HUES6 (cell line): ENCODE results near the gene C15orf40.
"Not testable (repeated sequence)": the region's sequence is repeated elsewhere in the genome, so short reads cannot be mapped to it uniquely, and the experiment has no call there.

ENCODE experiments used
- H3K27ac ChIP-seq: 2 replicates; pipeline ENCODE4 v1.7.0; 2013; ENCODE audit warnings: low read depth, mild to moderate bottlenecking, low read length, inconsistent platforms
- H3K27me3 ChIP-seq: 2 replicates; pipeline ENCODE4 v1.6.1; 2013; ENCODE audit warnings: low read length; ENCODE audit not compliant: control insufficient read depth, insufficient read depth
- H3K36me3 ChIP-seq: 2 replicates; pipeline ENCODE4 v1.6.1; 2013; ENCODE audit warnings: low read length; ENCODE audit not compliant: control insufficient read depth, insufficient read depth
- H3K4me1 ChIP-seq: 2 replicates; pipeline ENCODE4 v1.6.1; 2013; ENCODE audit warnings: low read length; ENCODE audit not compliant: control insufficient read depth, insufficient read depth
- H3K4me3 ChIP-seq: 2 replicates; pipeline ENCODE4 v1.5.1; 2013; ENCODE audit warnings: low read depth, low read length
- H3K9ac ChIP-seq: one replicate; pipeline ENCODE4 v1.6.1; 2013; ENCODE audit warnings: mild to moderate bottlenecking, low read length
- H3K9me3 ChIP-seq: 2 replicates; pipeline ENCODE4 v1.6.1; 2013; ENCODE audit warnings: low read depth, low read length; ENCODE audit not compliant: control insufficient read depth, insufficient read depth

C15orf40 gene

GRCh38 chr15:83011271-83012075, at the start of gene C15orf40:
Gene C15orf40 (minus strand): TSS chr15:83011639. CDS start chr15:83011607, 32 bp downstream.
- peak within 1 kb of the TSS; percentile 98 for H3K4me3 ChIP-seq
- peaks cover 26% of the 10 kb centered on the region for H3K4me1 ChIP-seq
- H3K9ac ChIP-seq, result peak within 1 kb of the TSS; percentile 91
- no peaks in the 10 kb centered on the region for H3K27me3 ChIP-seq
- H3K9me3 ChIP-seq, result no peaks in the 10 kb centered on the region
- peak within 1 kb of the TSS; percentile 47; the same call in 1 of the 2 replicates for H3K27ac ChIP-seq
- peaks cover 24% of the 10 kb centered on the region for H3K36me3 ChIP-seq

- Histone ChIP-seq H3K36me3 (peaks cover 48% of the 10 kb centered on the region), H3K9me3 (no peaks in the 10 kb centered on the region), H3K4me3 (no peak overlapping the region), H3K27me3 (no peaks in the 10 kb centered on the region), H3K4me1 (peaks cover 22% of the 10 kb centered on the region), H3K9ac (no peak overlapping the region), H3K27ac (peak overlapping the region; percentile 22)
Observed at GRCh38 chr15:83057696-83058376, 46.4 kb upstream of the C15orf40 start.

GRCh38 chr15:83057002-83057401, 45.6 kb upstream of the C15orf40 start:
- H3K27ac ChIP-seq, result peak overlapping the region; percentile 22; the same call in 1 of the 2 replicates
- peaks cover 16% of the 10 kb centered on the region for H3K4me1 ChIP-seq
- H3K36me3 ChIP-seq, result peaks cover 49% of the 10 kb centered on the region
- H3K9ac ChIP-seq, result no peak overlapping the region
- no peak overlapping the region for H3K4me3 ChIP-seq
- H3K27me3 ChIP-seq, result no peaks in the 10 kb centered on the region
- no peaks in the 10 kb centered on the region for H3K9me3 ChIP-seq

GRCh38 chr15:83053151-83053550, 41.7 kb upstream of the C15orf40 start:
- no peak overlapping the region for H3K4me3 ChIP-seq
- H3K36me3 ChIP-seq, result peaks cover 65% of the 10 kb centered on the region
- H3K27me3 ChIP-seq, result no peaks in the 10 kb centered on the region
- no peak overlapping the region for H3K9ac ChIP-seq
- H3K27ac ChIP-seq, result no peak overlapping the region
- no peaks in the 10 kb centered on the region for H3K9me3 ChIP-seq
- peaks cover 13% of the 10 kb centered on the region for H3K4me1 ChIP-seq

- H3K4me1 ChIP-seq, result no peaks in the 10 kb centered on the region
- H3K27ac ChIP-seq, result no peak overlapping the region
- H3K9me3 ChIP-seq, result no peaks in the 10 kb centered on the region
- no peak overlapping the region for H3K9ac ChIP-seq
- no peak overlapping the region for H3K4me3 ChIP-seq
- H3K27me3 ChIP-seq, result no peaks in the 10 kb centered on the region
- H3K36me3 ChIP-seq, result peaks cover 69% of the 10 kb centered on the region
Observed at GRCh38 chr15:83046558-83047127, 35.2 kb upstream of the C15orf40 start.

- Histone ChIP-seq H3K4me3 (no peak overlapping the region), H3K9me3 (no peaks in the 10 kb centered on the region), H3K27me3 (no peaks in the 10 kb centered on the region), H3K36me3 (peaks cover 77% of the 10 kb centered on the region), H3K4me1 (no peaks in the 10 kb centered on the region), H3K9ac (no peak overlapping the region), H3K27ac (no peak overlapping the region)
Observed at GRCh38 chr15:83044156-83044555, 32.7 kb upstream of the C15orf40 start.

- no peaks in the 10 kb centered on the region for H3K9me3 ChIP-seq
- peaks cover 47% of the 10 kb centered on the region for H3K36me3 ChIP-seq
- H3K4me1 ChIP-seq, result no peaks in the 10 kb centered on the region
Observed at GRCh38 chr15:83039206-83039605, 27.8 kb upstream of the C15orf40 start.

GRCh38 chr15:83036253-83036652, 24.8 kb upstream of the C15orf40 start:
- Histone ChIP-seq H3K9ac (no peak overlapping the region), H3K4me3 (no peak overlapping the region), H3K27me3 (no peaks in the 10 kb centered on the region), H3K4me1 (no peaks in the 10 kb centered on the region), H3K9me3 (no peaks in the 10 kb centered on the region), H3K27ac (no peak overlapping the region), H3K36me3 (peaks cover 43% of the 10 kb centered on the region)

More at GRCh38 chr15:83039206-83039605, 27.8 kb upstream of the C15orf40 start:
- Histone ChIP-seq H3K27me3 (no peaks in the 10 kb centered on the region), H3K27ac (no peak overlapping the region), H3K4me3 (no peak overlapping the region), H3K9ac (no peak overlapping the region)

GRCh38 chr15:83031234-83031633, 19.8 kb upstream of the C15orf40 start:
- H3K4me1 ChIP-seq, H3K9ac ChIP-seq, H3K27ac ChIP-seq, H3K27me3 ChIP-seq, H3K9me3 ChIP-seq, H3K4me3 ChIP-seq: not testable (repeated sequence)
- peaks cover 45% of the 10 kb centered on the region for H3K36me3 ChIP-seq

- no peaks in the 10 kb centered on the region for H3K9me3 ChIP-seq
- H3K9ac ChIP-seq, result no peak overlapping the region
- no peaks in the 10 kb centered on the region for H3K27me3 ChIP-seq
- no peaks in the 10 kb centered on the region for H3K4me1 ChIP-seq
- no peak overlapping the region for H3K27ac ChIP-seq
- H3K4me3 ChIP-seq, result no peak overlapping the region
- H3K36me3 ChIP-seq, result peaks cover 48% of the 10 kb centered on the region
Observed at GRCh38 chr15:83030021-83030420, 18.6 kb upstream of the C15orf40 start.

GRCh38 chr15:83018436-83018835, 7.0 kb upstream of the C15orf40 start:
- Histone ChIP-seq H3K9ac (no peak overlapping the region), H3K27ac (no peak overlapping the region), H3K9me3 (no peaks in the 10 kb centered on the region), H3K36me3 (peaks cover 48% of the 10 kb centered on the region), H3K4me3 (no peak overlapping the region), H3K27me3 (no peaks in the 10 kb centered on the region), H3K4me1 (0 out of 2 replicates have a peak, but pooled peaks cover 4% of the 10 kb centered on the region)
